Measurements from ENCODE around the gene KIAA1958. TPM values are rescaled to one million over a fixed set of nuclear protein-coding genes. Genes with fewer than 3 reads are reported as not detected.

The KIAA1958 gene
- total RNA-seq, 4 donors from 2014 or later = 8.3 to 11.2 (median 9.6) TPM

- peak in 1 of 2 donors; percentile 10 for DNase-seq
- Histone ChIP-seq H3K4me1 (peaks cover 0 to 3% of the 10 kb centered on the region in 2 donors), H3K36me3 (no peaks in the 10 kb centered on the region), H3K4me3 (replicated peaks in 1 of 3) (no peak overlapping the region), H3K9me3 (no peaks in the 10 kb centered on the region), H3K27ac (no peak overlapping the region), H3K27me3 (no peaks in the 10 kb centered on the region)
- intact Hi-C loops (cut with DNase I) = no loop called here
- TF ChIP-seq POLR2A (IDR thresholded peaks at IDR 0.05) (no peak), CTCF (IDR thresholded peaks at IDR 0.05) (no peak)
- 93 to 97% methylated on average over 8 of the region's 8 CpGs for WGBS, 2 donors
Observed at GRCh38 chr9:112501287-112501686, 14.7 kb downstream of the KIAA1958 start.

GRCh38 chr9:112502175-112502946, 15.7 kb downstream of the KIAA1958 start:
- DNase-seq = no peak
- Histone ChIP-seq H3K27ac (no peak overlapping the region), H3K36me3 (no peaks in the 10 kb centered on the region), H3K9me3 (no peaks in the 10 kb centered on the region), H3K4me3 (replicated peaks in 1 of 3) (no peak overlapping the region), H3K4me1 (no peaks in the 10 kb centered on the region), H3K27me3 (no peaks in the 10 kb centered on the region)
- 91 to 92% methylated on average over 3 of the region's 3 CpGs for WGBS, 2 donors
- intact Hi-C loops (cut with DNase I) = no loop called here
- no peak for TF ChIP-seq CTCF (IDR thresholded peaks at IDR 0.05)
- TF ChIP-seq POLR2A (IDR thresholded peaks at IDR 0.05) = no peak

- no peaks in the 10 kb centered on the region for H3K36me3 ChIP-seq
- intact Hi-C loops (cut with DNase I) = no loop called here
- WGBS, 2 donors = 33 to 38% methylated on average over 5 of the region's 5 CpGs
Observed at GRCh38 chr9:112503170-112503569, 16.5 kb downstream of the KIAA1958 start.

GRCh38 chr9:112505086-112505485, 18.5 kb downstream of the KIAA1958 start:
- no peak overlapping the region for H3K4me3 ChIP-seq (replicated peaks in 1 of 3)
- H3K36me3 ChIP-seq = no peaks in the 10 kb centered on the region
- intact Hi-C loops (cut with DNase I) = no loop called here
- no peaks in the 10 kb centered on the region for H3K4me1 ChIP-seq
- H3K27ac ChIP-seq = no peak overlapping the region
- H3K9me3 ChIP-seq = no peaks in the 10 kb centered on the region
- DNase-seq = no peak
- no peak for TF ChIP-seq POLR2A (IDR thresholded peaks at IDR 0.05)
- TF ChIP-seq CTCF (IDR thresholded peaks at IDR 0.05) = no peak
- H3K27me3 ChIP-seq = no peaks in the 10 kb centered on the region
- 90 to 94% methylated on average over 4 of the region's 4 CpGs for WGBS, 2 donors

More at GRCh38 chr9:112503170-112503569, 16.5 kb downstream of the KIAA1958 start:
- Histone ChIP-seq H3K4me3 (replicated peaks in 1 of 3) (no peak overlapping the region), H3K27me3 (no peaks in the 10 kb centered on the region), H3K27ac (no peak overlapping the region), H3K9me3 (no peaks in the 10 kb centered on the region), H3K4me1 (no peaks in the 10 kb centered on the region)
- DNase-seq = peak; percentile 64 to 67
- no peak for TF ChIP-seq POLR2A (IDR thresholded peaks at IDR 0.05)
- TF ChIP-seq CTCF (IDR thresholded peaks at IDR 0.05) = no peak

GRCh38 chr9:112505607-112506006, 19.0 kb downstream of the KIAA1958 start:
- Histone ChIP-seq H3K27me3 (no peaks in the 10 kb centered on the region), H3K27ac (no peak overlapping the region), H3K4me3 (replicated peaks in 1 of 3) (no peak overlapping the region), H3K9me3 (no peaks in the 10 kb centered on the region), H3K36me3 (no peaks in the 10 kb centered on the region), H3K4me1 (no peaks in the 10 kb centered on the region)
- intact Hi-C loops (cut with DNase I) = no loop called here
- no peak for TF ChIP-seq CTCF (IDR thresholded peaks at IDR 0.05)
- no peak for TF ChIP-seq POLR2A (IDR thresholded peaks at IDR 0.05)
- WGBS, 2 donors = 82 to 88% methylated on average over 4 of the region's 4 CpGs
- no peak for DNase-seq
